B cell (primary cell): ENCODE data around the gene GASK1B. TPM values are rescaled to one million over a fixed set of nuclear protein-coding genes. Genes with fewer than 3 reads are reported as not detected.

Source experiments
- ATAC-seq: fragments of 200-7000 bp; cut with Tn5 transposase; one replicate; pipeline ENCODE4 v1.10.0; 2021; ENCODE audit warnings: low read depth, mild to moderate bottlenecking, moderate number of reproducible peaks, moderate library complexity
- CTCF ChIA-PET: fragments of 350-600 bp; sonication (Branson Sonifier 250); formaldehyde crosslinking; loops from one replicate; lab custom pipeline; 2021; ENCODE audit warnings: antibody characterized with exemption, inconsistent platforms; lab: Charles Lee
- POLR2A ChIA-PET: fragments of 350-600 bp; sonication (Branson Sonifier 250); formaldehyde crosslinking; loops from one replicate; lab custom pipeline; 2021; ENCODE audit warnings: antibody characterized with exemption; lab: Charles Lee
- DNase-seq: peaks from one replicate; pipeline ENCODE4 v3.0.0; 2013
- H2AFZ ChIP-seq: 2 replicates; pipeline ENCODE4 v1.6.1; 2012; ENCODE audit warnings: mild to moderate bottlenecking, low read depth, low read length; ENCODE audit not compliant: insufficient read depth, poor library complexity, severe bottlenecking
- H3K27ac ChIP-seq, 2 donors: 1 replicate in 1 of 2; 2 replicates in 1 of 2; pipeline ENCODE4 v1.5.1; 2012 to 2013; ENCODE audit warnings: low read length in 2 of 2, mild to moderate bottlenecking in 2 of 2, moderate library complexity in 1 of 2
- H3K27me3 ChIP-seq, 4 experiments: fragments of 200-600 bp in 1 of 4; sonication (generic) in 1 of 4; replicated peaks in 1 of 4; 1 replicate in 2 of 4; 2 replicates in 2 of 4; pipeline versions ENCODE4 v1.6.1 to v1.7.0; 2013 to 2016; ENCODE audit warnings: low read length in 3 of 4, mild to moderate bottlenecking in 2 of 4, mixed read lengths in 1 of 4, moderate library complexity in 1 of 4; ENCODE audit not compliant: insufficient read depth in 4 of 4, control insufficient read depth in 3 of 4; ENCODE audit errors: control extremely low read depth in 1 of 4
- H3K36me3 ChIP-seq, 2 experiments: replicated peaks in 1 of 2; 1 replicate in 1 of 2; 2 replicates in 1 of 2; pipeline versions ENCODE4 v1.6.1 to v1.7.1; 2013; ENCODE audit warnings: low read length in 1 of 2; ENCODE audit not compliant: insufficient read depth in 2 of 2, control insufficient read depth in 1 of 2; ENCODE audit errors: control extremely low read depth in 1 of 2, extremely low read depth in 1 of 2
- H3K4me1 ChIP-seq, 2 donors: fragments of 200-600 bp in 1 of 2; sonication (generic) in 1 of 2; 1 replicate in 1 of 2; 2 replicates in 1 of 2; pipeline versions ENCODE4 v1.5.1 to v1.6.1; 2013 to 2017; ENCODE audit warnings: low read length in 2 of 2; ENCODE audit not compliant: control insufficient read depth in 2 of 2, insufficient read depth in 2 of 2
- H3K4me2 ChIP-seq: replicated peaks from 2 replicates; pipeline ENCODE3; 2012; ENCODE audit warnings: mild to moderate bottlenecking, low read depth, low read length; ENCODE audit not compliant: poor library complexity, severe bottlenecking
- H3K4me3 ChIP-seq, 5 experiments: fragments of 200-600 bp in 1 of 5; sonication (generic) in 1 of 5; 1 replicate in 3 of 5; 2 replicates in 2 of 5; pipeline versions ENCODE4 v1.5.1 to v1.7.0; 2011 to 2016; ENCODE audit warnings: low read length in 4 of 5, mild to moderate bottlenecking in 4 of 5, low read depth in 2 of 5, control low read depth in 1 of 5, moderate library complexity in 1 of 5; ENCODE audit not compliant: insufficient read depth in 1 of 5; ENCODE audit errors: control extremely low read depth in 1 of 5, extremely low read depth in 1 of 5
- H3K79me2 ChIP-seq: fragments of 200-600 bp; sonication (generic); one replicate; pipeline ENCODE4 v1.6.0; 2016; ENCODE audit warnings: low read length; ENCODE audit not compliant: control insufficient read depth, insufficient read depth
- H3K9ac ChIP-seq: fragments of 200-600 bp; sonication (generic); 2 replicates; pipeline ENCODE4 v1.6.1; 2017; ENCODE audit warnings: mild to moderate bottlenecking, low read length, moderate library complexity
- H3K9me3 ChIP-seq, 3 donors: one replicate each; pipeline versions ENCODE4 v1.6.1 to v1.7.1; 2013; ENCODE audit warnings: low read length in 2 of 3; ENCODE audit not compliant: control insufficient read depth in 2 of 3, insufficient read depth in 1 of 3; ENCODE audit errors: control extremely low read depth in 1 of 3
- H4K20me1 ChIP-seq: 2 replicates; pipeline ENCODE4 v1.6.0; 2012; ENCODE audit warnings: mild to moderate bottlenecking, low read length; ENCODE audit not compliant: insufficient read depth, control insufficient read depth, poor library complexity, severe bottlenecking
- H3K27ac Mint-ChIP-seq: one replicate; pipeline ENCODE4 v1.8.0; 2021; ENCODE audit warnings: mixed read lengths
- H3K27me3 Mint-ChIP-seq: one replicate; pipeline ENCODE4 v1.8.0; 2021; ENCODE audit warnings: mixed read lengths
- H3K4me1 Mint-ChIP-seq: one replicate; pipeline ENCODE4 v1.8.0; 2021; ENCODE audit warnings: mixed read lengths
- H3K4me3 Mint-ChIP-seq: one replicate; pipeline ENCODE4 v1.8.0; 2021; ENCODE audit warnings: mixed read lengths
- H3K9me3 Mint-ChIP-seq: one replicate; pipeline ENCODE4 v1.8.0; 2022; ENCODE audit warnings: mixed read lengths; ENCODE audit not compliant: insufficient read depth
- CTCF ChIP-seq: fragments of 200-600 bp; IDR thresholded peaks from one replicate; pipeline ENCODE4 v1.8.0; 2022; ENCODE audit warnings: antibody characterized with exemption, mild to moderate bottlenecking
- EZH2 ChIP-seq: IDR thresholded peaks from 2 replicates; pipeline ENCODE4 v1.6.1; 2012; ENCODE audit warnings: borderline replicate concordance, low read depth, mild to moderate bottlenecking, moderate library complexity, low read length; ENCODE audit not compliant: insufficient read depth, poor library complexity, severe bottlenecking
- WGBS: methylation state at CpG from one replicate; pipeline ENCODE4 v1.1.5; 2013; ENCODE audit warnings: missing lambda C conversion rate; ENCODE audit not compliant: insufficient coverage; 5-methylcytosine and 5-hydroxymethylcytosine counted together
- intact Hi-C: fragments of 100-400 bp; cut with micrococcal nuclease; formaldehyde crosslinking; loops from one replicate; pipeline ENCODE4 v1.10.0; 2022
- polyA plus RNA-seq: library from polyadenylated mRNA; depleted of rRNA; stranded (reverse); fragments of >200 nt; gene quantifications from 2 replicates; pipeline ENCODE4 v1.2.3, GENCODE V29; 2012
- total RNA-seq, 2 donors: library from RNA; stranded (reverse); fragments of 120-200 nt in 1 of 2; gene quantifications; 1 replicate in 1 of 2; 2 replicates in 1 of 2; pipeline versions ENCODE4 v1.2.3 to v1.2.4, GENCODE V29; 2013 to 2022

The GASK1B gene
- total and polyA plus RNA-seq, 2 donors (not counting 1 experiment from before 2014, with no cell fraction given), result 0.27 to 0.39 TPM

- no CpG with 5 or more reads among the region's 5 CpGs for WGBS
- Histone ChIP-seq H2AFZ (no peak overlapping the region), H3K27ac (no peak overlapping the region), H3K27me3 (no peaks in the 10 kb centered on the region), H4K20me1 (no peaks in the 10 kb centered on the region), H3K4me2 (no peak overlapping the region), H3K4me3 (no peak overlapping the region), H3K36me3 (no peaks in the 10 kb centered on the region), H3K9ac (no peak overlapping the region), H3K79me2 (no peaks in the 10 kb centered on the region), H3K9me3 (no peaks in the 10 kb centered on the region), H3K4me1 (no peaks in the 10 kb centered on the region)
- H3K4me1 Mint-ChIP-seq, result no peaks in the 10 kb centered on the region
- no peak overlapping the region for H3K27ac Mint-ChIP-seq
- TF ChIP-seq CTCF (no peak), EZH2 (no peak)
- ChIA-PET CTCF (no interaction called here), POLR2A (no interaction called here)
- DNase-seq, result no peak
- H3K9me3 Mint-ChIP-seq, result no peaks in the 10 kb centered on the region
- no peak for ATAC-seq
- H3K4me3 Mint-ChIP-seq, result no peak overlapping the region
- H3K27me3 Mint-ChIP-seq, result no peaks in the 10 kb centered on the region
- intact Hi-C loops, result no loop called here
Observed at GRCh38 chr4:158139086-158139485, 33.7 kb downstream of the GASK1B start.

- ATAC-seq (no peak), DNase-seq (no peak)
- POLR2A ChIA-PET, result no interaction called here
- Mint-ChIP-seq H3K27me3 (no peaks in the 10 kb centered on the region), H3K27ac (no peak overlapping the region), H3K4me3 (no peak overlapping the region), H3K4me1 (no peaks in the 10 kb centered on the region), H3K9me3 (no peaks in the 10 kb centered on the region)
- Histone ChIP-seq H3K4me1 (no peaks in the 10 kb centered on the region), H3K36me3 (no peaks in the 10 kb centered on the region), H3K27me3 (no peaks in the 10 kb centered on the region), H3K4me2 (no peak overlapping the region), H4K20me1 (no peaks in the 10 kb centered on the region), H3K27ac (no peak overlapping the region), H3K9ac (no peak overlapping the region), H3K4me3 (no peak overlapping the region), H3K9me3 (no peaks in the 10 kb centered on the region), H3K79me2 (no peaks in the 10 kb centered on the region), H2AFZ (no peak overlapping the region)
- no CpG with 5 or more reads among the region's 2 CpGs for WGBS
- TF ChIP-seq EZH2 (no peak), CTCF (no peak)
- intact Hi-C loops, result no loop called here
- CTCF ChIA-PET, result no interaction called here
Observed at GRCh38 chr4:158134222-158134621, 38.6 kb downstream of the GASK1B start.
